Astrocyte (in vitro differentiated cells and primary cell): ENCODE measurements around the gene TGFB2. TPM values are rescaled to one million over a fixed set of nuclear protein-coding genes. Genes with fewer than 3 reads are reported as not detected.

ENCODE experiments used
- DNase-seq: peaks from one replicate; pipeline ENCODE4 v3.0.0-alpha.2; 2010; ENCODE audit warnings: low read depth
- FAIRE-seq: peaks from 2 replicates; lab custom pipeline; 2011; peaks lifted over from hg19 to GRCh38; lab: Jason Lieb, UNC
- H2AFZ ChIP-seq: 2 replicates; pipeline ENCODE4 v1.6.0; 2012; ENCODE audit warnings: low read depth, low read length, inconsistent platforms
- H3K27ac ChIP-seq: 2 replicates; pipeline ENCODE4 v1.5.1; 2011; ENCODE audit warnings: low read depth, low read length, inconsistent platforms
- H3K27me3 ChIP-seq: 2 replicates; pipeline ENCODE4 v1.6.0; 2011; ENCODE audit warnings: low read length, inconsistent platforms; ENCODE audit not compliant: insufficient read depth
- H3K36me3 ChIP-seq: 2 replicates; pipeline ENCODE4 v1.5.1; 2011; ENCODE audit warnings: low read length, inconsistent platforms; ENCODE audit not compliant: insufficient read depth
- H3K4me1 ChIP-seq: 2 replicates; pipeline ENCODE4 v1.5.1; 2011; ENCODE audit warnings: low read length, inconsistent platforms; ENCODE audit not compliant: insufficient read depth
- H3K4me2 ChIP-seq: 2 replicates; pipeline ENCODE4 v1.6.0; 2012; ENCODE audit warnings: low read length, inconsistent platforms
- H3K4me3 ChIP-seq: 2 replicates; pipeline ENCODE4 v1.5.1; 2011; ENCODE audit warnings: low read depth, mild to moderate bottlenecking, low read length, inconsistent platforms; ENCODE audit not compliant: insufficient read depth
- H3K79me2 ChIP-seq: 2 replicates; pipeline ENCODE4 v1.6.0; 2012; ENCODE audit warnings: mild to moderate bottlenecking, low read length, inconsistent platforms; ENCODE audit not compliant: insufficient read depth
- H3K9ac ChIP-seq: 2 replicates; pipeline ENCODE4 v1.6.0; 2012; ENCODE audit warnings: mild to moderate bottlenecking, low read length, inconsistent platforms
- H3K9me3 ChIP-seq: 2 replicates; pipeline ENCODE4 v1.5.1; 2012; ENCODE audit warnings: low read depth, mild to moderate bottlenecking, low read length, inconsistent platforms; ENCODE audit not compliant: insufficient read depth
- H4K20me1 ChIP-seq: 2 replicates; pipeline ENCODE4 v1.6.0; 2012; ENCODE audit warnings: low read length, inconsistent platforms; ENCODE audit not compliant: insufficient read depth
- H3K27ac Mint-ChIP-seq: one replicate; pipeline ENCODE4 v1.8.0; 2021; ENCODE audit warnings: mild to moderate bottlenecking, mixed read lengths; ENCODE audit not compliant: unreplicated experiment
- H3K27me3 Mint-ChIP-seq: one replicate; pipeline ENCODE4 v1.8.0; 2021; ENCODE audit warnings: low read depth, mixed read lengths; ENCODE audit not compliant: unreplicated experiment
- H3K36me3 Mint-ChIP-seq: one replicate; pipeline ENCODE4 v1.8.0; 2021; ENCODE audit warnings: low read depth, mixed read lengths; ENCODE audit not compliant: unreplicated experiment
- H3K4me1 Mint-ChIP-seq: one replicate; pipeline ENCODE4 v1.8.0; 2021; ENCODE audit warnings: low read depth, mixed read lengths; ENCODE audit not compliant: unreplicated experiment
- H3K4me3 Mint-ChIP-seq: one replicate; pipeline ENCODE4 v1.8.0; 2021; ENCODE audit warnings: mild to moderate bottlenecking, moderate library complexity, mixed read lengths; ENCODE audit not compliant: unreplicated experiment
- H3K9me3 Mint-ChIP-seq: one replicate; pipeline ENCODE4 v1.8.0; 2021; ENCODE audit warnings: mild to moderate bottlenecking, mixed read lengths; ENCODE audit not compliant: unreplicated experiment
- EZH2 ChIP-seq: IDR thresholded peaks from 2 replicates; pipeline ENCODE4 v1.6.1; 2012; ENCODE audit warnings: mild to moderate bottlenecking, low read length, inconsistent platforms; ENCODE audit not compliant: insufficient read depth
- total RNA-seq: library from RNA; stranded (reverse); gene quantifications from 2 replicates; pipeline ENCODE4 v1.2.1, GENCODE V29; 2021
- TF ChIP-seq, protein P1 (sequence below): IDR thresholded peaks from 2 replicates; pipeline ENCODE4 v1.5.1; 2011; ENCODE audit warnings: low read depth, mild to moderate bottlenecking, inconsistent platforms, low read length, moderate library complexity; ENCODE audit not compliant: insufficient read depth

Gene TGFB2
- total RNA-seq, 1 donor from 2014 or later: 330 TPM

DNA sequence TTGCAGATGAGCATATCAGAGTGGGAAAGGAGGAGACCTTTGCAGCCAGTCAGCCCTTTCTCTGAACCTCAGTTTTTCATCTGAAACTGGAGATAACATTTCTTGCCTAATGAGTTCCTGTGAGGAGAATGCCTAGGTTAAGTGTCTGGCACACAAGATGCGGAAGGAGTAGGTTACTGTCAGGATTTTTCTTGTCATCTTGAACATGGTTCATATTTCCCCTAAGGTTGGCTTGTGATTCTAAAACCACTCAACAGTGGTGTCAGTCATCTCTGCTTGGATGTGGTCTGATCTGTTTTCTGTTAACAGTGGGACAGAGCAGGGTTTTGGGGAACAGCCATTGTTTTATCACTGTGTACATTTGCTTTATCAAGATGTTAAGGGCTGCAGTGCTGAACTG is 70.6 kb downstream of the TGFB2 start:
- H3K36me3 Mint-ChIP-seq: peaks cover 58% of the 10 kb centered on the region
- no peak for FAIRE-seq

DNA sequence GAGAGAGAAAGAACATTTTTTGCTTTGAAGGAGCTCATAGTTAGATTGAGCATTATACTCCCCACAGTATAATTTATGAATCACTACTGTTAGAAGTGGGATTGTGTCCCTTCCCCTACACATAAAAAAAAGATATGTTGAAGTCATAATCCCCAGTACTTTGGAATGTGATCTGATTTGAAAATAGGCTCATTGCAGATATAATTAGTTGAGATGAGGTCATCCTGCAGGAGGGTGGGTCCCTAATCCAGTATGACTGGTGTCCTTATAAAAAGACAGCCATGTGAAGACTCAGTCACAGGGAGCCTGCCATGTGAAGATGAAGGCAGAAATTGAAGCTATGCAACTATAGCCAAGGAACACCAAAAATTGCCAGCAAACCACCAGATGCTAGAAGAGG is 76.4 kb downstream of the TGFB2 start:
- H3K4me3 ChIP-seq: no peak overlapping the region
- H3K79me2 ChIP-seq: peaks cover 74% of the 10 kb centered on the region
- Mint-ChIP-seq H3K27ac (peak overlapping the region; percentile 56), H3K9me3 (peaks cover 4% of the 10 kb centered on the region), H3K36me3 (peaks cover 46% of the 10 kb centered on the region), H3K4me3 (no peak overlapping the region), H3K4me1 (peaks cover 54% of the 10 kb centered on the region), H3K27me3 (no peaks in the 10 kb centered on the region)
- H2AFZ ChIP-seq: no peak overlapping the region
- H3K27ac ChIP-seq: peak overlapping the region; percentile 23
- H3K9me3 ChIP-seq: no peaks in the 10 kb centered on the region
- peaks cover 24% of the 10 kb centered on the region for H3K4me1 ChIP-seq
- no peak overlapping the region for H3K4me2 ChIP-seq
- H4K20me1 ChIP-seq: peaks cover 30% of the 10 kb centered on the region
- peak; percentile 41 for DNase-seq
- no peaks in the 10 kb centered on the region for H3K27me3 ChIP-seq
- TF ChIP-seq EZH2: no peak
- TF ChIP-seq, protein P1, sequence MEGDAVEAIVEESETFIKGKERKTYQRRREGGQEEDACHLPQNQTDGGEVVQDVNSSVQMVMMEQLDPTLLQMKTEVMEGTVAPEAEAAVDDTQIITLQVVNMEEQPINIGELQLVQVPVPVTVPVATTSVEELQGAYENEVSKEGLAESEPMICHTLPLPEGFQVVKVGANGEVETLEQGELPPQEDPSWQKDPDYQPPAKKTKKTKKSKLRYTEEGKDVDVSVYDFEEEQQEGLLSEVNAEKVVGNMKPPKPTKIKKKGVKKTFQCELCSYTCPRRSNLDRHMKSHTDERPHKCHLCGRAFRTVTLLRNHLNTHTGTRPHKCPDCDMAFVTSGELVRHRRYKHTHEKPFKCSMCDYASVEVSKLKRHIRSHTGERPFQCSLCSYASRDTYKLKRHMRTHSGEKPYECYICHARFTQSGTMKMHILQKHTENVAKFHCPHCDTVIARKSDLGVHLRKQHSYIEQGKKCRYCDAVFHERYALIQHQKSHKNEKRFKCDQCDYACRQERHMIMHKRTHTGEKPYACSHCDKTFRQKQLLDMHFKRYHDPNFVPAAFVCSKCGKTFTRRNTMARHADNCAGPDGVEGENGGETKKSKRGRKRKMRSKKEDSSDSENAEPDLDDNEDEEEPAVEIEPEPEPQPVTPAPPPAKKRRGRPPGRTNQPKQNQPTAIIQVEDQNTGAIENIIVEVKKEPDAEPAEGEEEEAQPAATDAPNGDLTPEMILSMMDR: no peak
- H3K36me3 ChIP-seq: peaks cover 4% of the 10 kb centered on the region
- H3K9ac ChIP-seq: no peak overlapping the region
- FAIRE-seq: no peak

More for the DNA sequence above, 70.6 kb downstream of the TGFB2 start:
- no peak overlapping the region for H3K9ac ChIP-seq
- H3K27me3 Mint-ChIP-seq: no peaks in the 10 kb centered on the region
- H3K4me3 Mint-ChIP-seq: peak overlapping the region; percentile 52
- peaks cover 52% of the 10 kb centered on the region for H3K4me1 Mint-ChIP-seq
- no peak overlapping the region for H3K4me2 ChIP-seq
- no peak for DNase-seq
- H3K27me3 ChIP-seq: no peaks in the 10 kb centered on the region
- H3K4me1 ChIP-seq: peaks cover 15% of the 10 kb centered on the region
- H2AFZ ChIP-seq: no peak overlapping the region
- H3K27ac ChIP-seq: no peak overlapping the region
- no peak for TF ChIP-seq EZH2
- TF ChIP-seq, protein P1: no peak
- H3K4me3 ChIP-seq: no peak overlapping the region
- peaks cover 33% of the 10 kb centered on the region for H4K20me1 ChIP-seq
- H3K36me3 ChIP-seq: peaks cover 7% of the 10 kb centered on the region
- no peak overlapping the region for H3K27ac Mint-ChIP-seq
- peaks cover 4% of the 10 kb centered on the region for H3K9me3 Mint-ChIP-seq
- peaks cover 84% of the 10 kb centered on the region for H3K79me2 ChIP-seq
- H3K9me3 ChIP-seq: no peaks in the 10 kb centered on the region

DNA sequence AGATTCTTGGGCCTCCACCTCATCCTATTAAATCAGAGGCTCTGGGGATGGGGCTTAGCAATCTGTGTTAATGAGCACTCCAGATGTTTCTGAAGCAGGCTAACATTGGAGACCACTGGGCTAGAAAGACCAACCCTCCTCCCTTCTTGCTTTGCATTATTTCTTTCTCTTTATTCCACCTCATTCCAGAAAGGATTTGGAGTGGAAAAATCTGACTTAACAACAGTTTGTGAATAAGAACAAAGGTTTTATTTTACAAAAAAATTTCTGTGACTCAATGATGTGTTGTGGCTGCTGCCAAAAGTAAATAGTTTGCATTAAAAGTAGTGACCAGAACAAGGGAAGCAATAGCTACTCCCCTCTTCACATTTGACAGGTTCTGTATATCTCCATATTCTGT is 79.4 kb downstream of the TGFB2 start:
- Histone ChIP-seq H3K27me3 (no peaks in the 10 kb centered on the region), H2AFZ (no peak overlapping the region), H4K20me1 (peaks cover 25% of the 10 kb centered on the region), H3K79me2 (peaks cover 66% of the 10 kb centered on the region), H3K36me3 (peaks cover 4% of the 10 kb centered on the region), H3K9ac (no peak overlapping the region), H3K4me1 (peaks cover 28% of the 10 kb centered on the region), H3K4me2 (no peak overlapping the region), H3K9me3 (no peaks in the 10 kb centered on the region), H3K27ac (no peak overlapping the region), H3K4me3 (no peak overlapping the region)
- DNase-seq (peak; percentile 69), FAIRE-seq (no peak)
- Mint-ChIP-seq H3K9me3 (no peaks in the 10 kb centered on the region), H3K27ac (no peak overlapping the region), H3K36me3 (peaks cover 23% of the 10 kb centered on the region), H3K27me3 (no peaks in the 10 kb centered on the region), H3K4me1 (peaks cover 43% of the 10 kb centered on the region), H3K4me3 (no peak overlapping the region)
- TF ChIP-seq, protein P1: no peak
- no peak for TF ChIP-seq EZH2
